Measurements from ENCODE around the gene TAP2.

TAP2 gene

GRCh38 chr6:32838114-32838958, at the start of gene TAP2:
TSS of gene TAP2 (minus strand) at chr6:32838739. CDS start at chr6:32838233, 506 bp downstream.
- H3K27me3 ChIP-seq (ENCODE audit: low read length): no peaks in the 10 kb centered on the region
- H3K36me3 ChIP-seq (ENCODE audit: low read length): 0 out of 2 replicates have a peak, but pooled peaks cover 4% of the 10 kb centered on the region
- no peaks in the 10 kb centered on the region for H3K9me3 ChIP-seq (ENCODE audit: insufficient read depth, low read length)
- peak within 1 kb of the TSS; percentile 27 for H3K27ac ChIP-seq (ENCODE audit: low read depth, low read length)
- H3K9ac ChIP-seq (ENCODE audit: low read length): peak within 1 kb of the TSS; percentile 73
- peak within 1 kb of the TSS; percentile 80 for H3K4me2 ChIP-seq (ENCODE audit: low read depth, low read length, poor library complexity, severe bottlenecking)
- no peaks in the 10 kb centered on the region for H3K9me2 ChIP-seq (replicated peaks; ENCODE audit: insufficient read depth, low read length)
- H3F3A ChIP-seq (ENCODE audit: insufficient read depth): peaks cover 5% of the 10 kb centered on the region; the same call in 1 of the 2 replicates
- peak; percentile 100 for TF ChIP-seq CTCF (IDR thresholded peaks at IDR 0.05; ENCODE audit: insufficient read depth, low read length, poor library complexity, severe bottlenecking)
- TF ChIP-seq EZH2phosphoT487 (conservative IDR thresholded peaks at IDR 0.05; ENCODE audit: low read length): no peak
- H3K4me3 ChIP-seq (ENCODE audit: insufficient read depth, low read length, poor library complexity, severe bottlenecking): peak within 1 kb of the TSS; percentile 67
- peaks cover 16% of the 10 kb centered on the region; the same call in 1 of the 2 replicates for H3K79me2 ChIP-seq (ENCODE audit: insufficient read depth, low read length)
- H2AFZ ChIP-seq (ENCODE audit: low read depth, low read length, severe bottlenecking): peak within 1 kb of the TSS; percentile 62
- no peaks in the 10 kb centered on the region for H4K20me1 ChIP-seq (ENCODE audit: low read depth, low read length)

- Histone ChIP-seq H2AFZ (ENCODE audit: low read depth, low read length, severe bottlenecking) (no peak overlapping the region), H3K27me3 (ENCODE audit: low read length) (no peaks in the 10 kb centered on the region), H3F3A (ENCODE audit: insufficient read depth) (peaks cover 17% of the 10 kb centered on the region), H3K4me3 (ENCODE audit: insufficient read depth, low read length, poor library complexity, severe bottlenecking) (no peak overlapping the region), H3K36me3 (ENCODE audit: low read length) (no peaks in the 10 kb centered on the region), H3K79me2 (ENCODE audit: insufficient read depth, low read length) (no peaks in the 10 kb centered on the region), H3K4me2 (ENCODE audit: low read depth, low read length, poor library complexity, severe bottlenecking) (no peak overlapping the region), H3K9me3 (ENCODE audit: insufficient read depth, low read length) (no peaks in the 10 kb centered on the region), H3K9ac (ENCODE audit: low read length) (no peak overlapping the region), H4K20me1 (ENCODE audit: low read depth, low read length) (no peaks in the 10 kb centered on the region), H3K27ac (ENCODE audit: low read depth, low read length) (no peak overlapping the region), H3K9me2 (replicated peaks; ENCODE audit: insufficient read depth, low read length) (no peaks in the 10 kb centered on the region)
- TF ChIP-seq EZH2phosphoT487 (conservative IDR thresholded peaks at IDR 0.05; ENCODE audit: low read length) (no peak), CTCF (IDR thresholded peaks at IDR 0.05; ENCODE audit: insufficient read depth, low read length, poor library complexity, severe bottlenecking) (no peak)
Observed at GRCh38 chr6:32887616-32888015, 49.1 kb upstream of the TAP2 start.

- Histone ChIP-seq H2AFZ (ENCODE audit: low read depth, low read length, severe bottlenecking) (no peak overlapping the region), H3K9me2 (replicated peaks; ENCODE audit: insufficient read depth, low read length) (no peaks in the 10 kb centered on the region), H3K27ac (ENCODE audit: low read depth, low read length) (no peak overlapping the region), H3K36me3 (ENCODE audit: low read length) (no peaks in the 10 kb centered on the region), H3F3A (ENCODE audit: insufficient read depth) (peaks cover 10% of the 10 kb centered on the region; the same call in 1 of the 2 replicates), H4K20me1 (ENCODE audit: low read depth, low read length) (no peaks in the 10 kb centered on the region), H3K9me3 (ENCODE audit: insufficient read depth, low read length) (no peaks in the 10 kb centered on the region), H3K4me3 (ENCODE audit: insufficient read depth, low read length, poor library complexity, severe bottlenecking) (no peak overlapping the region), H3K27me3 (ENCODE audit: low read length) (no peaks in the 10 kb centered on the region), H3K9ac (ENCODE audit: low read length) (no peak overlapping the region), H3K4me2 (ENCODE audit: low read depth, low read length, poor library complexity, severe bottlenecking) (no peak overlapping the region), H3K79me2 (ENCODE audit: insufficient read depth, low read length) (no peaks in the 10 kb centered on the region)
- no peak for TF ChIP-seq CTCF (IDR thresholded peaks at IDR 0.05; ENCODE audit: insufficient read depth, low read length, poor library complexity, severe bottlenecking)
Observed at GRCh38 chr6:32886681-32887383, 48.3 kb upstream of the TAP2 start.

All from SU-DHL-6 (cell line).